GM23338 (cell line): ENCODE measurements around the gene IRAK1.

Source experiments
- CTCF ChIP-seq, 2 experiments: fragments of 200-600 bp in 1 of 2; sonication (generic) in 1 of 2; conservative IDR thresholded peaks; 2 replicates each; pipeline versions ENCODE4 v1.5.1 to v1.6.1; 2016 to 2017; ENCODE audit warnings: antibody characterized with exemption in 2 of 2, low read depth in 2 of 2, mild to moderate bottlenecking in 2 of 2, moderate library complexity in 1 of 2
- EZH2 ChIP-seq: fragments of 200-600 bp; sonication (generic); IDR thresholded peaks from one replicate; pipeline ENCODE4 v1.8.0; 2017; ENCODE audit warnings: antibody characterized with exemption, mild to moderate bottlenecking, low read depth; ENCODE audit not compliant: unreplicated experiment
- POLR2AphosphoS5 ChIP-seq: IDR thresholded peaks from 2 replicates; pipeline ENCODE4 v1.6.1; 2016; ENCODE audit warnings: antibody characterized with exemption, low read depth
- REST ChIP-seq: IDR thresholded peaks from one replicate; pipeline ENCODE4 v1.6.1; 2018; ENCODE audit warnings: antibody characterized with exemption; ENCODE audit not compliant: unreplicated experiment

DNA sequence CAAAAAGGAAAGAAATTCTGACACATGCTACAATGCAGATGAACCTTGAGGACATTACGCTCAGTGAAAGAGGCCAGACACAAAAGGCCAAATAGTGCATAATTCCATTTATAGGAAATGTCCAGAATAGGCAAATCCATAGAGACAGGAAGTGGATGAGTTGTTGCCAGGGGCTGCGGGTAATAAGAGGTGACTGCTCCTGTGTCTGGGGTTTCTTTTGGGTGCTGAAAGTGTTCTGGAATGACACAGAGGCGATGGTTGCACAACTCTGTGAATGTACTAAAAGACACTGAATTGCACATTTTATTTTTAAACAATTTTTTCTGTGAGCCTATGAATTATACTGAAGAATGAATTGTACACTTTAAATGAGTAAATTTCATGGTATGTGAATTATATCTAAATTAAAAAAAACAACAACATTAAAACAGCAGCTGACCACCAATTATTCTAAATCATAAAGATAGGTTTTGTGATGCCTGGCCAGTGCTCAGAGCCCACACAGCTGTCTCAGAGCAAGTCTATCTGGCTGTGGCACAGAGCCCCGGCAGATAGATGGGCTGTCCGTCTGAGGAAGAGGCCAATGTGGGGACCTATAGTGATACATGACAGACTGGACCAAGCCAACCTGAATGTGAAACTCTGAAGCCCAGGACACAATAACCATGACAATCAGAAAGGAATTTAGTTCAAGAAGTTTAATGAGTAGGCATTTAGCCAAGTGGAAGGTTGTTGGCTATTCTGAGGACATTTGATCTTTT lies 23.5 kb upstream of the IRAK1 start:
- TF ChIP-seq POLR2AphosphoS5 = no peak
- no peak for TF ChIP-seq CTCF (conservative IDR thresholded peaks at IDR 0.05; ENCODE audit: low read depth in 2 of 2)
- no peak for TF ChIP-seq REST
- TF ChIP-seq EZH2 = no peak
